C4-2B (cell line): Measurements from ENCODE around the gene MN1.

Source experiments
- CTCF ChIP-seq: fragments of 450-650 bp; conservative IDR thresholded peaks from 2 replicates; pipeline ENCODE4 v1.5.1; 2017; ENCODE audit warnings: mild to moderate bottlenecking
- ZFX ChIP-seq: fragments of 450-650 bp; IDR thresholded peaks from 2 replicates; pipeline ENCODE4 v1.6.1; 2017

GRCh38 chr22:27796829-27797519 is 4.6 kb downstream of the MN1 start:
- TF ChIP-seq CTCF (no peak), ZFX (no peak)
